Body of pancreas (tissue), 4 donors: Measurements from ENCODE around the gene MOGAT3. TPM values are rescaled to one million over a fixed set of nuclear protein-coding genes. Genes with fewer than 3 reads are reported as not detected.

Source experiments
- ATAC-seq: fragments of 150-250 bp; one replicate; pipeline ENCODE4 v1.9.1; 2016
- DNase-seq, 4 donors: peaks; one replicate each; pipeline ENCODE4 v3.0.0-alpha.2; 2019
- H3K27ac ChIP-seq, 4 donors: fragments of 200-600 bp; sonication (generic); 1 replicate in 3 of 4; 2 replicates in 1 of 4; pipeline versions ENCODE4 v1.5.1 to v1.6.1; 2016 to 2019; ENCODE audit warnings: mild to moderate bottlenecking in 1 of 4, mixed read lengths in 1 of 4, moderate library complexity in 1 of 4
- H3K27me3 ChIP-seq, 2 donors: fragments of 200-600 bp; sonication (generic); one replicate each; pipeline ENCODE4 v1.6.0; 2016; ENCODE audit warnings: mild to moderate bottlenecking in 1 of 2
- H3K36me3 ChIP-seq, 2 donors: fragments of 200-600 bp; sonication (generic); replicated peaks in 1 of 2; 2 replicates each; pipeline ENCODE4 v1.5.1; 2016; ENCODE audit warnings: low read depth in 2 of 2; ENCODE audit not compliant: insufficient read depth in 1 of 2
- H3K4me1 ChIP-seq: fragments of 200-600 bp; sonication (generic); one replicate; pipeline ENCODE4 v1.6.0; 2016
- H3K4me3 ChIP-seq, 2 donors: fragments of 200-600 bp; sonication (generic); 1 replicate in 1 of 2; 2 replicates in 1 of 2; pipeline ENCODE4 v1.5.1; 2016 to 2019
- H3K9me3 ChIP-seq, 3 donors: fragments of 200-600 bp; sonication (generic); 1 replicate in 2 of 3; 2 replicates in 1 of 3; pipeline ENCODE4 v1.5.1; 2016
- CTCF ChIP-seq, 7 experiments: fragments of 450-650 bp in 4 of 7; fragments of 200-600 bp in 3 of 7; sonication (generic) in 3 of 7; IDR thresholded peaks; one replicate each; pipeline ENCODE4 v1.5.1; 2016 to 2019; ENCODE audit warnings: antibody characterized with exemption in 7 of 7
- POLR2A ChIP-seq, 3 donors: fragments of 450-650 bp; IDR thresholded peaks; one replicate each; pipeline ENCODE4 v1.6.1; 2016; ENCODE audit warnings: antibody characterized with exemption in 3 of 3, mild to moderate bottlenecking in 2 of 3
- WGBS, 2 donors: methylation state at CpG; one replicate each; pipeline ENCODE4 v1.1.5; 2017; 5-methylcytosine and 5-hydroxymethylcytosine counted together
- intact Hi-C: fragments of 100-400 bp; cut with DNase I; formaldehyde crosslinking; loops from one replicate; pipeline ENCODE4 v1.15.1; 2023
- total RNA-seq, 2 donors: library from RNA; depleted of rRNA; stranded (reverse); fragments of >200 nt; gene quantifications; one replicate each; pipeline ENCODE4 v1.1.0, GENCODE V29; 2016

The MOGAT3 gene
- total RNA-seq, 2 donors from 2014 or later: not detected

- peak in 3 of 4 donors; percentile 18 to 26 (median 21) for DNase-seq
Measured at GRCh38 chr7:101163279-101164070, 37.4 kb downstream of the MOGAT3 start.

GRCh38 chr7:101162551-101163278, 38.1 kb downstream of the MOGAT3 start:
- Histone ChIP-seq H3K27ac (no peak overlapping the region), H3K36me3 (no peaks in the 10 kb centered on the region), H3K4me3 (no peak overlapping the region), H3K9me3 (no peaks in the 10 kb centered on the region), H3K4me1 (peaks cover 39% of the 10 kb centered on the region), H3K27me3 (peaks cover 0 to 38% of the 10 kb centered on the region in 2 donors)
- ATAC-seq: peak; percentile 17
- TF ChIP-seq POLR2A (IDR thresholded peaks at IDR 0.05): no peak
- no peak for TF ChIP-seq CTCF (IDR thresholded peaks at IDR 0.05)
- 10 to 44% methylated on average over 7 to 35 of the region's 74 CpGs for whole genome bisulfite sequencing, 2 donors
- peak; percentile 17 to 37 (median 26) for DNase-seq
- intact Hi-C loops: no loop called here

More at GRCh38 chr7:101163279-101164070, 37.4 kb downstream of the MOGAT3 start:
- intact Hi-C loops: no loop called here
- Histone ChIP-seq H3K4me3 (no peak overlapping the region), H3K4me1 (peaks cover 39% of the 10 kb centered on the region), H3K27ac (no peak overlapping the region), H3K27me3 (peaks cover 0 to 40% of the 10 kb centered on the region in 2 donors), H3K9me3 (no peaks in the 10 kb centered on the region), H3K36me3 (no peaks in the 10 kb centered on the region)
- no peak for ATAC-seq
- TF ChIP-seq POLR2A (IDR thresholded peaks at IDR 0.05) (peak in 1 of 3 donors; percentile 33), CTCF (IDR thresholded peaks at IDR 0.05) (no peak)
- WGBS, 2 donors: 1% methylated on average over 34 to 88 of the region's 92 CpGs

- Histone ChIP-seq H3K36me3 (no peaks in the 10 kb centered on the region), H3K27ac (no peak overlapping the region), H3K4me3 (no peak overlapping the region), H3K27me3 (peaks cover 0 to 30% of the 10 kb centered on the region in 2 donors), H3K4me1 (peaks cover 39% of the 10 kb centered on the region), H3K9me3 (no peaks in the 10 kb centered on the region)
- ATAC-seq: no peak
- no peak for DNase-seq
- no peak for TF ChIP-seq POLR2A (IDR thresholded peaks at IDR 0.05)
- no peak for TF ChIP-seq CTCF (IDR thresholded peaks at IDR 0.05)
- intact Hi-C loops: no loop called here
- 80 to 89% methylated on average over 16 to 17 of the region's 17 CpGs for WGBS, 2 donors
Measured at GRCh38 chr7:101161692-101162471, 39.0 kb downstream of the MOGAT3 start.

GRCh38 chr7:101160910-101161309, 39.9 kb downstream of the MOGAT3 start:
- H3K9me3 ChIP-seq: no peaks in the 10 kb centered on the region
- TF ChIP-seq CTCF (IDR thresholded peaks at IDR 0.05): no peak
- TF ChIP-seq POLR2A (IDR thresholded peaks at IDR 0.05): no peak
- ATAC-seq: no peak
- DNase-seq: no peak
- H3K4me1 ChIP-seq: peaks cover 37% of the 10 kb centered on the region
- no peak overlapping the region for H3K4me3 ChIP-seq
- intact Hi-C loops: no loop called here
- no peaks in the 10 kb centered on the region for H3K36me3 ChIP-seq
- peaks cover 0 to 25% of the 10 kb centered on the region in 2 donors for H3K27me3 ChIP-seq
- H3K27ac ChIP-seq: no peak overlapping the region
